H1 (cell line): ENCODE measurements around the gene PNLDC1. TPM values are rescaled to one million over a fixed set of nuclear protein-coding genes. Genes with fewer than 3 reads are reported as not detected.

Experiments used
- JUN ChIP-seq: IDR thresholded peaks from 2 replicates; pipeline ENCODE4 v1.6.1; 2011; ENCODE audit warnings: low read depth, mild to moderate bottlenecking, improper control_type of control experiment, low read length
- SIN3A ChIP-seq, 2 experiments: IDR thresholded peaks in 1 of 2; conservative IDR thresholded peaks in 1 of 2; 2 replicates each; pipeline ENCODE4 v1.6.1; 2011 to 2012; ENCODE audit warnings: low read length in 2 of 2, improper control_type of control experiment in 1 of 2, low read depth in 1 of 2, mild to moderate bottlenecking in 1 of 2
- polyA plus RNA-seq, 7 experiments: library from polyadenylated mRNA; depleted of rRNA in 3 of 7; stranded (reverse) in 5 of 7; unstranded in 2 of 7; fragments of >200 nt in 5 of 7; fragments of 200-250 nt in 2 of 7; gene quantifications; 1 replicate in 5 of 7; 2 replicates in 1 of 7; 4 replicates in 1 of 7; pipeline versions ENCODE4 v1.2.1 to v1.2.3, GENCODE V29; 2011 to 2013; ENCODE audit warnings: missing spikeins in 2 of 7, mixed read lengths in 2 of 7
- total RNA-seq: library from RNA; stranded (reverse); fragmentation: NEBNext Ultra II Directional; extraction: Animal tissue kit (Norgen Biotek cat#: 25700); gene quantifications from 2 replicates; pipeline ENCODE4 v1.2.1, GENCODE V29; 2021

The PNLDC1 gene
- total and polyA plus RNA-seq, 2 of the 8 experiments (the other 6 are each of a cell fraction or from before 2014, with no cell fraction given) = 0.15 to 0.34 TPM

DNA sequence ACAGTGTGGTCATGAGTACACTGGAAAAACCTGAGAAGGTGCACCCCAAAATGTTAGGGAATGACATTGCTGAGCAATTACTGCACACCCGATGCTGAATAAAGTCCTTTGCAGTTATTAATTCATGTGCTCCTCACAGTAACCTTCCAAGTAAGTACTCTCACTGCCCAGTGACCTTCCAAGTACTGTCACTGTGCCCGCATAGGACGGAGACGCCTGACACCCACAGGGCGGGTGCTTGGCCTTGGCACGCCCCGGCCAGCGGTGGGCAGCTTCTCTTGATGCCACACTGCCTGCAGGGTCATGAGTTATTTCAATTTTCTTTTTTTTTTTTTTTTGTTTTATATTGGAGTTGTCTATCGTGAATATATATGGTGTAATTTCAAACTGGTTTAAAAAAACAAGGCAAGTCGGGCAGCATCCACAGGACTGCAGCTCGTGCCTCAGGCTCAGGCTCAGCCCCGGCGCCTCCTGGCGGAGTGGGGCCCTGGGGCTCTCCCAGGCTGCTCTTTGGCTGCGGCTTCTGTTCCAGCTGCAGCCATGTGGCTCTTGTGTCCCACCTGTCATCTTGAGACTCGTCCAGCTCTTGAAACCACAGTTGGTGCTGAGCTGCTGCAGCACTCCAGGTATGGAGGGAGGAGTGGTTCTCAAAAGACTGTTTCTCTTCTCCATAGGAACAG lies 27.0 kb downstream of the PNLDC1 start (continued):
- TF ChIP-seq SIN3A (conservative IDR thresholded peaks at IDR 0.05 in 1 of 2, IDR thresholded peaks at IDR 0.05 in 1 of 2; ENCODE audit: low read depth in 1 of 2, low read length in 2 of 2) (no peak), JUN (no peak)
